ENCODE results near the gene GNPDA1. TPM values are rescaled to one million over a fixed set of nuclear protein-coding genes. Genes with fewer than 3 reads are reported as not detected.

GNPDA1 gene
- polyA plus RNA-seq, 1 donor (not counting 4 experiments of a cell fraction or from before 2014, with no cell fraction given) = 18.0 TPM

GRCh38 chr5:141994511-141995136, 18.2 kb downstream of the GNPDA1 start:
- H3K9me3 ChIP-seq (ENCODE audit: control insufficient read depth, low read depth, low read length) = no peaks in the 10 kb centered on the region
- FAIRE-seq = no peak
- no peak overlapping the region for H3K4me3 ChIP-seq (ENCODE audit: control insufficient read depth in 2 of 3, extremely low read depth in 1 of 3, insufficient read depth in 2 of 3, low read depth in 1 of 3, low read length in 3 of 3)
- peaks cover 2% of the 10 kb centered on the region for H3K4me1 ChIP-seq (ENCODE audit: control insufficient read depth, extremely low read depth, insufficient read depth, low read length)
- H3K4me2 ChIP-seq (ENCODE audit: control insufficient read depth, extremely low read depth, insufficient read depth, low read depth, low read length) = no peak overlapping the region
- H3K9ac ChIP-seq (ENCODE audit: control insufficient read depth, extremely low read depth, insufficient read depth, low read length) = no peak overlapping the region
- TF ChIP-seq, protein P1, sequence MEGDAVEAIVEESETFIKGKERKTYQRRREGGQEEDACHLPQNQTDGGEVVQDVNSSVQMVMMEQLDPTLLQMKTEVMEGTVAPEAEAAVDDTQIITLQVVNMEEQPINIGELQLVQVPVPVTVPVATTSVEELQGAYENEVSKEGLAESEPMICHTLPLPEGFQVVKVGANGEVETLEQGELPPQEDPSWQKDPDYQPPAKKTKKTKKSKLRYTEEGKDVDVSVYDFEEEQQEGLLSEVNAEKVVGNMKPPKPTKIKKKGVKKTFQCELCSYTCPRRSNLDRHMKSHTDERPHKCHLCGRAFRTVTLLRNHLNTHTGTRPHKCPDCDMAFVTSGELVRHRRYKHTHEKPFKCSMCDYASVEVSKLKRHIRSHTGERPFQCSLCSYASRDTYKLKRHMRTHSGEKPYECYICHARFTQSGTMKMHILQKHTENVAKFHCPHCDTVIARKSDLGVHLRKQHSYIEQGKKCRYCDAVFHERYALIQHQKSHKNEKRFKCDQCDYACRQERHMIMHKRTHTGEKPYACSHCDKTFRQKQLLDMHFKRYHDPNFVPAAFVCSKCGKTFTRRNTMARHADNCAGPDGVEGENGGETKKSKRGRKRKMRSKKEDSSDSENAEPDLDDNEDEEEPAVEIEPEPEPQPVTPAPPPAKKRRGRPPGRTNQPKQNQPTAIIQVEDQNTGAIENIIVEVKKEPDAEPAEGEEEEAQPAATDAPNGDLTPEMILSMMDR (optimal IDR thresholded peaks at IDR 0.05 in 1 of 3, IDR thresholded peaks at IDR 0.05 in 1 of 3, conservative IDR thresholded peaks at IDR 0.05 in 1 of 3; ENCODE audit: extremely low read depth in 1 of 3, insufficient read depth in 2 of 3, low read length in 3 of 3) = no peak
- no peak for TF ChIP-seq EZH2 (IDR thresholded peaks at IDR 0.05; ENCODE audit: low read length)
- no peak overlapping the region for H3K27ac ChIP-seq (ENCODE audit: control insufficient read depth, insufficient read depth, low read length)
- dilution Hi-C loops (cut with MboI; ENCODE audit: extremely low pct_ligation_motif_present, low sequenced_read_pairs) = no loop called here
- no peaks in the 10 kb centered on the region for H3K27me3 ChIP-seq (ENCODE audit: control insufficient read depth, extremely low read depth, insufficient read depth, low read length)
- no peak overlapping the region for H2AFZ ChIP-seq (ENCODE audit: control insufficient read depth, low read length)
- peaks cover 18% of the 10 kb centered on the region in 2 experiments for H3K36me3 ChIP-seq (ENCODE audit: control insufficient read depth in 2 of 2, extremely low read depth in 1 of 2, insufficient read depth in 2 of 2, low read length in 2 of 2)
- H4K20me1 ChIP-seq (ENCODE audit: control insufficient read depth, extremely low read depth, insufficient read depth, low read length) = no peaks in the 10 kb centered on the region
- no peaks in the 10 kb centered on the region for H3K79me2 ChIP-seq (ENCODE audit: control insufficient read depth, insufficient read depth, low read length)
- H3K9me1 ChIP-seq (ENCODE audit: control insufficient read depth, extremely low read depth, insufficient read depth, low read length) = no peaks in the 10 kb centered on the region
- DNase-seq (ENCODE audit: low read depth, low spot score) = no peak

- H3K36me3 ChIP-seq (ENCODE audit: control insufficient read depth in 2 of 2, extremely low read depth in 1 of 2, insufficient read depth in 2 of 2, low read length in 2 of 2) = peaks cover 17 to 19% of the 10 kb centered on the region in 2 experiments
- FAIRE-seq (peak; percentile 75), DNase-seq (ENCODE audit: low read depth, low spot score) (no peak)
- H3K4me1 ChIP-seq (ENCODE audit: control insufficient read depth, extremely low read depth, insufficient read depth, low read length) = peaks cover 2% of the 10 kb centered on the region
- H4K20me1 ChIP-seq (ENCODE audit: control insufficient read depth, extremely low read depth, insufficient read depth, low read length) = no peaks in the 10 kb centered on the region
- no peak overlapping the region for H3K4me3 ChIP-seq (ENCODE audit: control insufficient read depth in 2 of 3, extremely low read depth in 1 of 3, insufficient read depth in 2 of 3, low read depth in 1 of 3, low read length in 3 of 3)
- H3K9me3 ChIP-seq (ENCODE audit: control insufficient read depth, low read depth, low read length) = no peaks in the 10 kb centered on the region
- H3K9me1 ChIP-seq (ENCODE audit: control insufficient read depth, extremely low read depth, insufficient read depth, low read length) = no peaks in the 10 kb centered on the region
- TF ChIP-seq, protein P1 (optimal IDR thresholded peaks at IDR 0.05 in 1 of 3, IDR thresholded peaks at IDR 0.05 in 1 of 3, conservative IDR thresholded peaks at IDR 0.05 in 1 of 3; ENCODE audit: extremely low read depth in 1 of 3, insufficient read depth in 2 of 3, low read length in 3 of 3) = peak; percentile 44 to 66 (median 58)
- no peak for TF ChIP-seq EZH2 (IDR thresholded peaks at IDR 0.05; ENCODE audit: low read length)
- no peaks in the 10 kb centered on the region for H3K79me2 ChIP-seq (ENCODE audit: control insufficient read depth, insufficient read depth, low read length)
- H3K9ac ChIP-seq (ENCODE audit: control insufficient read depth, extremely low read depth, insufficient read depth, low read length) = no peak overlapping the region
- no peaks in the 10 kb centered on the region for H3K27me3 ChIP-seq (ENCODE audit: control insufficient read depth, extremely low read depth, insufficient read depth, low read length)
- dilution Hi-C loops (cut with MboI; ENCODE audit: extremely low pct_ligation_motif_present, low sequenced_read_pairs) = no loop called here
- no peak overlapping the region for H2AFZ ChIP-seq (ENCODE audit: control insufficient read depth, low read length)
- no peak overlapping the region for H3K27ac ChIP-seq (ENCODE audit: control insufficient read depth, insufficient read depth, low read length)
- no peak overlapping the region for H3K4me2 ChIP-seq (ENCODE audit: control insufficient read depth, extremely low read depth, insufficient read depth, low read depth, low read length)
Observed at GRCh38 chr5:141992349-141992963, 20.4 kb downstream of the GNPDA1 start.
